ENCODE results near the gene SMURF2. TPM values are rescaled to one million over a fixed set of nuclear protein-coding genes. Genes with fewer than 3 reads are reported as not detected.

The SMURF2 gene
- total RNA-seq, 1 experiment from 2014 or later: 23.0 TPM

GRCh38 chr17:64506576-64507412 is 155.3 kb downstream of the SMURF2 start, which contains the start of gene CEP95 (continued):
- TF ChIP-seq, protein P1, sequence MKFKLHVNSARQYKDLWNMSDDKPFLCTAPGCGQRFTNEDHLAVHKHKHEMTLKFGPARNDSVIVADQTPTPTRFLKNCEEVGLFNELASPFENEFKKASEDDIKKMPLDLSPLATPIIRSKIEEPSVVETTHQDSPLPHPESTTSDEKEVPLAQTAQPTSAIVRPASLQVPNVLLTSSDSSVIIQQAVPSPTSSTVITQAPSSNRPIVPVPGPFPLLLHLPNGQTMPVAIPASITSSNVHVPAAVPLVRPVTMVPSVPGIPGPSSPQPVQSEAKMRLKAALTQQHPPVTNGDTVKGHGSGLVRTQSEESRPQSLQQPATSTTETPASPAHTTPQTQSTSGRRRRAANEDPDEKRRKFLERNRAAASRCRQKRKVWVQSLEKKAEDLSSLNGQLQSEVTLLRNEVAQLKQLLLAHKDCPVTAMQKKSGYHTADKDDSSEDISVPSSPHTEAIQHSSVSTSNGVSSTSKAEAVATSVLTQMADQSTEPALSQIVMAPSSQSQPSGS (CRISPR knock-in tag; IDR thresholded peaks at IDR 0.05; ENCODE audit: borderline replicate concordance, low read depth): no peak
- TF ChIP-seq CTCF (IDR thresholded peaks at IDR 0.05) (no peak), ZNF219 (CRISPR knock-in tag; IDR thresholded peaks at IDR 0.05; ENCODE audit: borderline replicate concordance) (peak; percentile 3; the same call in 1 of the 2 replicates), PRRX2 (CRISPR knock-in tag; IDR thresholded peaks at IDR 0.05) (no peak), SMAD3 (CRISPR knock-in tag; IDR thresholded peaks at IDR 0.05; ENCODE audit: borderline replicate concordance) (no peak), ZNF138 (CRISPR knock-in tag; conservative IDR thresholded peaks at IDR 0.05) (no peak), IRF2 (CRISPR knock-in tag; IDR thresholded peaks at IDR 0.05; ENCODE audit: borderline replicate concordance, low read depth) (0 out of 2 replicates have a peak, but pooled peaks have one; percentile 22), ZMAT4 (CRISPR knock-in tag; IDR thresholded peaks at IDR 0.05) (no peak), RELA (CRISPR knock-in tag; IDR thresholded peaks at IDR 0.05; ENCODE audit: borderline replicate concordance) (no peak), TCF7 (CRISPR knock-in tag; IDR thresholded peaks at IDR 0.05; ENCODE audit: low read depth) (peak; percentile 26; the same call in 1 of the 2 replicates), EMX1 (CRISPR knock-in tag; IDR thresholded peaks at IDR 0.05) (no peak), KAT7 (CRISPR knock-in tag; IDR thresholded peaks at IDR 0.05; ENCODE audit: borderline replicate concordance) (peak; percentile 10; the same call in 1 of the 2 replicates), MYBL2 (CRISPR knock-in tag; IDR thresholded peaks at IDR 0.05) (peak; percentile 44), ATF1 (CRISPR knock-in tag; IDR thresholded peaks at IDR 0.05) (no peak), ZNF532 (CRISPR knock-in tag; IDR thresholded peaks at IDR 0.05; ENCODE audit: borderline replicate concordance) (no peak), ATF6 (CRISPR knock-in tag; IDR thresholded peaks at IDR 0.05) (no peak), RORB (CRISPR knock-in tag; IDR thresholded peaks at IDR 0.05) (no peak)
- TF ChIP-seq, protein P2, sequence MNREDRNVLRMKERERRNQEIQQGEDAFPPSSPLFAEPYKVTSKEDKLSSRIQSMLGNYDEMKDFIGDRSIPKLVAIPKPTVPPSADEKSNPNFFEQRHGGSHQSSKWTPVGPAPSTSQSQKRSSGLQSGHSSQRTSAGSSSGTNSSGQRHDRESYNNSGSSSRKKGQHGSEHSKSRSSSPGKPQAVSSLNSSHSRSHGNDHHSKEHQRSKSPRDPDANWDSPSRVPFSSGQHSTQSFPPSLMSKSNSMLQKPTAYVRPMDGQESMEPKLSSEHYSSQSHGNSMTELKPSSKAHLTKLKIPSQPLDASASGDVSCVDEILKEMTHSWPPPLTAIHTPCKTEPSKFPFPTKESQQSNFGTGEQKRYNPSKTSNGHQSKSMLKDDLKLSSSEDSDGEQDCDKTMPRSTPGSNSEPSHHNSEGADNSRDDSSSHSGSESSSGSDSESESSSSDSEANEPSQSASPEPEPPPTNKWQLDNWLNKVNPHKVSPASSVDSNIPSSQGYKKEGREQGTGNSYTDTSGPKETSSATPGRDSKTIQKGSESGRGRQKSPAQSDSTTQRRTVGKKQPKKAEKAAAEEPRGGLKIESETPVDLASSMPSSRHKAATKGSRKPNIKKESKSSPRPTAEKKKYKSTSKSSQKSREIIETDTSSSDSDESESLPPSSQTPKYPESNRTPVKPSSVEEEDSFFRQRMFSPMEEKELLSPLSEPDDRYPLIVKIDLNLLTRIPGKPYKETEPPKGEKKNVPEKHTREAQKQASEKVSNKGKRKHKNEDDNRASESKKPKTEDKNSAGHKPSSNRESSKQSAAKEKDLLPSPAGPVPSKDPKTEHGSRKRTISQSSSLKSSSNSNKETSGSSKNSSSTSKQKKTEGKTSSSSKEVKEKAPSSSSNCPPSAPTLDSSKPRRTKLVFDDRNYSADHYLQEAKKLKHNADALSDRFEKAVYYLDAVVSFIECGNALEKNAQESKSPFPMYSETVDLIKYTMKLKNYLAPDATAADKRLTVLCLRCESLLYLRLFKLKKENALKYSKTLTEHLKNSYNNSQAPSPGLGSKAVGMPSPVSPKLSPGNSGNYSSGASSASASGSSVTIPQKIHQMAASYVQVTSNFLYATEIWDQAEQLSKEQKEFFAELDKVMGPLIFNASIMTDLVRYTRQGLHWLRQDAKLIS (CRISPR knock-in tag; IDR thresholded peaks at IDR 0.05; ENCODE audit: borderline replicate concordance): no peak
- TF ChIP-seq, protein P3, sequence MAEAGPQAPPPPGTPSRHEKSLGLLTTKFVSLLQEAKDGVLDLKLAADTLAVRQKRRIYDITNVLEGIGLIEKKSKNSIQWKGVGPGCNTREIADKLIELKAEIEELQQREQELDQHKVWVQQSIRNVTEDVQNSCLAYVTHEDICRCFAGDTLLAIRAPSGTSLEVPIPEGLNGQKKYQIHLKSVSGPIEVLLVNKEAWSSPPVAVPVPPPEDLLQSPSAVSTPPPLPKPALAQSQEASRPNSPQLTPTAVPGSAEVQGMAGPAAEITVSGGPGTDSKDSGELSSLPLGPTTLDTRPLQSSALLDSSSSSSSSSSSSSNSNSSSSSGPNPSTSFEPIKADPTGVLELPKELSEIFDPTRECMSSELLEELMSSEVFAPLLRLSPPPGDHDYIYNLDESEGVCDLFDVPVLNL (CRISPR knock-in tag; IDR thresholded peaks at IDR 0.05; ENCODE audit: borderline replicate concordance, low read depth): peak; percentile 64; the same call in 1 of the 2 replicates
- TF ChIP-seq, protein P4, sequence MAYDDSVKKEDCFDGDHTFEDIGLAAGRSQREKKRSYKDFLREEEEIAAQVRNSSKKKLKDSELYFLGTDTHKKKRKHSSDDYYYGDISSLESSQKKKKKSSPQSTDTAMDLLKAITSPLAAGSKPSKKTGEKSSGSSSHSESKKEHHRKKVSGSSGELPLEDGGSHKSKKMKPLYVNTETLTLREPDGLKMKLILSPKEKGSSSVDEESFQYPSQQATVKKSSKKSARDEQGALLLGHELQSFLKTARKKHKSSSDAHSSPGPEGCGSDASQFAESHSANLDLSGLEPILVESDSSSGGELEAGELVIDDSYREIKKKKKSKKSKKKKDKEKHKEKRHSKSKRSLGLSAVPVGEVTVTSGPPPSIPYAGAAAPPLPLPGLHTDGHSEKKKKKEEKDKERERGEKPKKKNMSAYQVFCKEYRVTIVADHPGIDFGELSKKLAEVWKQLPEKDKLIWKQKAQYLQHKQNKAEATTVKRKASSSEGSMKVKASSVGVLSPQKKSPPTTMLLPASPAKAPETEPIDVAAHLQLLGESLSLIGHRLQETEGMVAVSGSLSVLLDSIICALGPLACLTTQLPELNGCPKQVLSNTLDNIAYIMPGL (CRISPR knock-in tag; IDR thresholded peaks at IDR 0.05): peak; percentile 54; the same call in 1 of the 2 replicates

All from WTC11 (cell line).